HS-27A (cell line): Measurements from ENCODE around the gene MTHFD1.
"Not testable (repeated sequence)": the region's sequence is repeated elsewhere in the genome, so short reads cannot be mapped to it uniquely, and the experiment has no call there.

Source experiments
- DNase-seq: peaks from one replicate; pipeline ENCODE4 v3.0.0-alpha.2; 2012; ENCODE audit warnings: low read depth, missing footprints

The MTHFD1 gene

GRCh38 chr14:64387782-64388532 lies at the start of gene MTHFD1:
Gene MTHFD1, plus strand, starts transcription at chr14:64388353. Its CDS starts 75 bp downstream, at chr14:64388428.
- peak; percentile 98 for DNase-seq

- DNase-seq = peak; percentile 91
Measured at GRCh38 chr14:64338616-64339316, 49.4 kb upstream of the MTHFD1 start.

- no peak for DNase-seq
Measured at GRCh38 chr14:64340560-64341196, 47.5 kb upstream of the MTHFD1 start.

GRCh38 chr14:64347748-64348147 lies 40.4 kb upstream of the MTHFD1 start:
- no peak for DNase-seq

GRCh38 chr14:64349741-64350490 lies 38.2 kb upstream of the MTHFD1 start:
- DNase-seq = no peak

GRCh38 chr14:64363265-64363846 lies 24.8 kb upstream of the MTHFD1 start:
- DNase-seq = no peak

GRCh38 chr14:64364907-64365306 lies 23.2 kb upstream of the MTHFD1 start:
- DNase-seq = no peak

- not testable (repeated sequence) for DNase-seq
Measured at GRCh38 chr14:64365358-64365889, 22.7 kb upstream of the MTHFD1 start.

- DNase-seq = no peak
Measured at GRCh38 chr14:64369201-64369600, 19.0 kb upstream of the MTHFD1 start.

- no peak for DNase-seq
Measured at GRCh38 chr14:64387232-64387781, 846 bp upstream of the MTHFD1 start.

- peak; percentile 11 for DNase-seq
Measured at GRCh38 chr14:64388533-64389285, 556 bp downstream of the MTHFD1 start.

- no peak for DNase-seq
Measured at GRCh38 chr14:64391113-64391725, 3.1 kb downstream of the MTHFD1 start.

- DNase-seq = no peak
Measured at GRCh38 chr14:64391986-64392385, 3.8 kb downstream of the MTHFD1 start.

- not testable (repeated sequence) for DNase-seq
Measured at GRCh38 chr14:64393189-64393726, 5.1 kb downstream of the MTHFD1 start.

GRCh38 chr14:64394423-64394822 lies 6.3 kb downstream of the MTHFD1 start:
- no peak for DNase-seq

GRCh38 chr14:64394977-64395633 lies 7.0 kb downstream of the MTHFD1 start:
- DNase-seq = no peak

GRCh38 chr14:64400829-64401459 lies 12.8 kb downstream of the MTHFD1 start:
- DNase-seq = no peak

- no peak for DNase-seq
Measured at GRCh38 chr14:64401949-64402348, 13.8 kb downstream of the MTHFD1 start.

GRCh38 chr14:64405295-64405694 lies 17.1 kb downstream of the MTHFD1 start:
- no peak for DNase-seq
